ENCODE measurements around the gene SKOR1. TPM values are rescaled to one million over a fixed set of nuclear protein-coding genes. Genes with fewer than 3 reads are reported as not detected.

Gene SKOR1
- total and polyA plus RNA-seq, 2 of the 13 experiments (the other 11 are each of a cell fraction or from before 2014, with no cell fraction given) = 0.09 to 0.11 TPM

Small RNA genes lying within 50 kb of the gene (small RNA-seq; reads per million reads assigned to genes)
- 0 to 0.33 (median 0) reads per million in 3 experiments for gene RNU6-1 (ENCODE audit: insufficient read depth in 2 of 3, insufficient read length in 3 of 3, low read depth in 2 of 3, low replicate concordance in 1 of 3)

Other genes starting within 250 kb of the SKOR1 start
- gene RNU6-1, start 14.5 kb downstream of the SKOR1 start, total RNA-seq (2016; rRNA removed; fragmentation: Illumina TruSeq; extraction: Trizol) = under 0.01 TPM in 1 of 2 replicates, not detected in the other
- gene RNU6-1, start 14.5 kb downstream of the SKOR1 start, polyA plus RNA-seq (2011; rRNA removed) = not detected in 2 replicates
- gene PIAS1, start 228.8 kb downstream of the SKOR1 start, total RNA-seq (2016; rRNA removed; fragmentation: Illumina TruSeq; extraction: Trizol) = 20.7 and 23.2 TPM in 2 replicates
- 27.8 and 33.7 TPM in 2 replicates for gene PIAS1, start 228.8 kb downstream of the SKOR1 start, polyA plus RNA-seq (2011; rRNA removed)

Data from HepG2 (cell line).